NOMO-1 treated with DMSO at 0.1 percent for 48 hours (cell line): ENCODE measurements around the gene MYBPC2.

ENCODE experiments used
- DNase-seq: peaks from one replicate; lab custom pipeline; 2025; ENCODE audit not compliant: unreplicated experiment; lab: John Stamatoyannopoulos, UW

The MYBPC2 gene

GRCh38 chr19:50496189-50497021 lies 63.7 kb downstream of the MYBPC2 start:
- no peak for DNase-seq

DNA sequence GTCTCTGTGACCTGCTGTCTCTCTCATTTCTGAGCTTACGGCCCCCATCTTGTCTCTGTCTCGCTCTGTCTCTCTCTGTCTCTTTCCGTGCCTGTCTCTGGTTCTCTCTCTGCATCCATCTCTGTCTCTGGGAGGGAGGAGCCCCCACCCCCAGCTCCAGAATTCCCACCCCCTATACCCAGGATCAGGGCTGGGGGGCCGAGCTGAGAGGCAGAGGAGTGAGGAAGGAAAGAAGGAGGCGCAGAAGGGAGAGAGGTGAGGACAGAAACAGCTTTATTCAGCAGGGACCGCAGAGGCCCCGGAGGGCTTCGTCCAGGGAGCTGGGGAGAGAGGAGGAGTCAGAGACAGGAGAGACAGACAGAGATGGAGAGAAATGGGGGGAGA lies 64.3 kb downstream of the MYBPC2 start:
- no peak for DNase-seq

DNA sequence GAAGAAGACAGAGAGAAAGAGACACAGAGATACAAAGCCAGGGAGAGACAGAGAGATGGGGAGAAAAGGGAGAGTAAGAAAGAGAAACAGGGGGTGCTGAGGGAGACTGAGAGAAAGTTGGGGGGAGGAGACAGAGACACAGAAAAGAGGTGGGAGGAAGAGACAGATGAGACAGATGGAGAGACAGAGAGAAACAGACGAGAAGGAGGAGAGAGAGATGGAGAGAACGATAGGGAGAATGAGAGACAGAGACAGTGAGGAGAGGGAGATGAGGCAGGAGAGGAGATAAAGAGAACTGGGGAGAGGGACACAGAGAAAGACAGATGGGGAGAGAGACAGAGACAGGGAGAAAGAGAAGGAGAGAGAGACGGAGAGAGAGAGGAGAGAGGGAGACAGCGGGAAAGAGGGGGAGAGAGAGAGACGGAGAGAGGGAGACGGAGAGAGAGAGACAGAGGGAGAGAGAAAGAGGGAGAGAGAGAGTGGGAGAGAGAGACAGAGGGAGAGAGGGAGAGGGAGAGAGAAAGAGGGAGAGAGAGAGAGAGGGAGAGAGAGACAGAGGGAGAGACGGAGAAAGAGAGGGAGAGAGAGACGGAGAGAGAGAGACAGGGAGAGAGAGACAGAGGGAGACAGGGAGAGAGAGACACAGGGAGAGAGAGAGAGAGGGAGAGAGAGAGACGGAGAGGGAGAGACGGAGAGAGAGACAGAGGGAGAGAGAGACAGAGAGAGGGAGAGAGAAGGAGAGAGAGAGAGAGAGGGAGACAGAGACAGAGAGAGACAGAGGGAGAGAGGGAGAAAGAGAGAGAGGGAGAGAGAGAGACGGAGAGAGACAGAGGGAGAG lies 65.7 kb downstream of the MYBPC2 start:
- no peak for DNase-seq

DNA sequence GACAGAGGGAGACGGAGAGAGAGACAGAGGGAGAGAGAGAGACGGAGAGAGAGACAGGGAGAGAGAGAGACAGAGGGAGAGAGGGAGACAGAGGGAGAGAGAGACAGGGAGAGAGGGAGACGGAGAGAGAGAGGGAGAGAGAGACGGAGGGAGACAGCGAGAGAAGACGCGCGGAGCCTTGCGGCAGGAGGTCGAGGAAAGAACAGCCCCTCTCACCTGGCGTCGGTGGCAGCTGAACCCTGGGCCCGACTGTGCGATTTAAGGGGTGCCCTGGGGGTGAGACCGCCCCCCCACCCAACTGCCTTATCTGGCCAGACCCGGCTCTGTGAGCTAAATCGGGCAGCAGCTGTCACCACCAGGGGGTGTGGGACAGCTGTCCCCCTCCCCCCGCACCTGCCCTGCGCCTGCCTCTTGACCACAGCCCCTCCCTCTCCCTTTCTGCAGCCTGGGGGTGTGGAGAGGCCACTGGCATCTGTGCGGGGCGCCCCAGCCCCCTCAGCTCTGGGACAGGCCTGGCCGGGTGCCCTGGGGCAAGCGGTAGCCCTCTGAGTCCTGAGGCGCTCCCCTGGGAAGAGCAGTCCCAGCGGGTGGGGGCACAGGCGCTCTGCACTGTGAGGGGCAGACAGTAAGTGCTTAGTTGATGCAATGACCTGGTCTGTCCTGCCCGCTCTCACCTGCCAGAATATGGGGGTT lies 67.5 kb downstream of the MYBPC2 start:
- no peak for DNase-seq

DNA sequence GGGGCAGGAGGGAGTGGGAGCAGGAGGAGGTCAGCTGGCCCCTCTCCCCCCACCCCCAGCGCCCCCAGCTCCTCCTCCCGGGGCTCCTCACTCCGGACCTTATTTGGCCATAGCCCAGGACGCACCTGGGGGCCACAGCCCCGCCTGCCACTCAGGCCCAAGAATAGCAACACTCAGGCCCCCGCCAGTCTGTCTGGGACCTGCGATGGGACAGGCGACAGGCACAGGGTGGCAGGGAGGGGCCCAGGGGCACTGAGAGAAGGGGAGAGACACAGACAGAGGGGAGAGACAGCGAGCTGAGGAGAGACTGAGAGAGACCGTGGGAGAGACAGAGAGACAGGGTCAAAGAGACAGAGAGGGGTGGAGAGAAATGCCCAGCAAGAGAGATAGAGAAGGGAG lies 68.1 kb downstream of the MYBPC2 start:
- no peak for DNase-seq

GRCh38 chr19:50501186-50501567 lies 68.5 kb downstream of the MYBPC2 start:
- no peak for DNase-seq

DNA sequence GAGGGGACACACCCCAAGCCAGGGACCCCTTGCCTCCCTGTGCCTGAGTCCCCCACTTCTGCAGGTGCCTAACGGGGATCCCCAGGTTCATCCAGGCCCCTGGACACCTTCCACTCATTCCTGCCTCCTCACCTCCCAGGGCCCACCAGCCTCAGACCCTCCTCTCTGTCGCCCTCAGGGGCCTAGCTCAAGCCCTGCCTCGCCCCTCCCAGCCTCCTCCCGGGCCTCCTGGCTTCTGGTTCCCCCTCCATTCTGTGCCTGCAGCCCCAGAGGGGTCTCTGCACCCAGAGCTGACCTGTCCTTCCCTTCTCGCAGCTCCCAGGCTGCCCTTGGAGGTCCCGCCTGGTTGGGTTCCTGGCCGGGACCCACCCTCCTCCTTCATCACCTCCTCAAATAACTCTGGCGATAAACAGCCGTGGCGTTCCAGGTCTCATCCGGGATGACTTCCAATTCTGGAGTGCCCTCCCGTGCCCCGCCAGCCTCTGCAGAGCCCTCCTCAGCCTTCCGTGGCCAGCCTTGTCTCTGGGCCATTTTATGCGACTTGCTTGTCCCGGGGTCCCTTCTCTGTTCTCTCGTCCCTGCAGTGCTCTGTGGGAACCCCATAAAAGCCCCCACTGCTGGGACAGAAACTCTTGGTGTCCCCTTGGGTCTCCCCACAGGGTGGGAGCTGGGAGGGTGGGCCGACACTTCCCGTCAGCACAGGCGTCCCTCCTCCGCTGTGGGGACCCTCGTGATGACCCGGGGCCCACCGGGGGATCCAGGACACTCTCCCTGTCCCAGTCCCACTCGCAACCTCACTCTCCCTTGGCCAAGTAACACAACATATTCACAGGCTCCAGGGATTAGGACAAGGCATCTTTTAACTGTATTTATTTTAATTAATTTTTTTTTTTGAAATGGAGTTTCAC lies 69.1 kb downstream of the MYBPC2 start:
- no peak for DNase-seq

DNA sequence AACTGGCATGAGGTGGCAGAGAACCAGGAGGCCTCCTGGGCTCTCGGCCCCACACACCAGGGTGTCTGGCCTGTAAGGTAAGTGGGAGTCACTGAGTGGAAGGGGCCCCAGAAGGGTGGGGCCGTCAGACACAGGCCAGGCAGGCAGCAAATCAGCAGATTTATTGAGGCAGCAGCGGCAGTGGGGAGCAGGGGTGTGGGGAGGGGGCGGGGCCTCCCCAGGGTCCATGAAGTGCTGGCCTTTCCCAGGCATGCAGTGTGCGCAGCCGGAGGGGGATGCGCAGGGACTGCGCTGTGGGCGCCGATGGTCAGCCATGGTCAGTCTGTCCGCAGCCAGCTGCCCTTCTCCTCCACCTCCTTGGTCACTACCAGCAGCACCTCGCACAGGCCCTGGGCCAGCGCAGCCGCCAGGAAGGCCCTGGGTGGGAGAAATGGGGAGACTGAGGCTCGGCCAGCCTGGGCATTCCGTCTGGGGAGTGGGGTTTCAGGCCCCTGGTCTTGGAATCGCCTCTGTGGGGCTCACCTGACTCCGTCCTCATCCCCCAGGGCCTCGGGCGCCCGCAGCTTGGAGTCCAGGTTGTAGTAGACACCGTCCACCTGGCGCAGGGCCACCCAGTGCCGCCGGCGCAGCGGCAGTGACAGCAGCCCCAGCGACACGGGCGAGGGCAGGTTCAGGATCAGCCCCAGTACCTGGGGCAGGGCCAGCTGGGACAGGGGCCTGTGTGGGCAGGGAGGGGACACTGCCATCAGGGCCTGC lies 73.3 kb downstream of the MYBPC2 start:
- no peak for DNase-seq

- DNase-seq = no peak
Measured at GRCh38 chr19:50506700-50507099, 74.0 kb downstream of the MYBPC2 start.

DNA sequence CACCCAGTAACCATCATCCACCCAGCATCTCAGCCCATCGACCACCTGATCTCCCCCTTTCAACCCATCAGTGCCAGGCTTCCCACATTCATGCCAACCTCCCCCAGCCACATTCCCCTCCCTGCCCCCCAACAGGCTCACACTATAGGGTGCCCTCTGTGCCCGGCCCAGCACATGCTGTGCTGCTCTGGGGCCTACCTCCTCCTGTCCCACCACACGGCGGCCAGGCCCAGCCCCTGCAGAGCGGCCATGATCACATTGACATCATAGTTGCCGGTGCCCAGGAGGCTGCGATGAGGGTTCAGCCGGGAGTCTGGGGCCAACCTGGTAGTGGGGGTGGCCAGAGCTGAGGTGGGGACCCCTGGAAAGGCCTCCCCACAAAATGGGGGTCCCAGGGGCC lies 74.7 kb downstream of the MYBPC2 start:
- no peak for DNase-seq

DNA sequence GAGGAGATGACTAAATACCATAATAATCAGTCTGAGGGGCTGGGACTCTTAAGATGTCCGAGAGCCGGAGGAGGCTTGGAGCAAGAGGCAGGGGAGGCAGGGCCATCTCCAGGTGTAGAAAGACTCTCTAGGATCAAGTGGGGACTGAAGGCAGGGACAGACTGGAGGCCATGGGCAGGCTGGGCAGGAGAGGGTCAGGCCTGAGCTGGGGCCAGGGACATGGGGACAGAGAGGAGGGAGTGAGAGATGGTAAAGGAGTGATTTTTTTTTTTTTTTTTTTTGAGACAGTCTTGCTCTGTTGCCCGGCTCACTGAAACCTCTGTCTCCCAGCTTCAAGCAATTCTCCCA lies 76.1 kb downstream of the MYBPC2 start:
- no peak for DNase-seq

- no peak for DNase-seq
Measured at GRCh38 chr19:50509366-50509765, 76.7 kb downstream of the MYBPC2 start.

DNA sequence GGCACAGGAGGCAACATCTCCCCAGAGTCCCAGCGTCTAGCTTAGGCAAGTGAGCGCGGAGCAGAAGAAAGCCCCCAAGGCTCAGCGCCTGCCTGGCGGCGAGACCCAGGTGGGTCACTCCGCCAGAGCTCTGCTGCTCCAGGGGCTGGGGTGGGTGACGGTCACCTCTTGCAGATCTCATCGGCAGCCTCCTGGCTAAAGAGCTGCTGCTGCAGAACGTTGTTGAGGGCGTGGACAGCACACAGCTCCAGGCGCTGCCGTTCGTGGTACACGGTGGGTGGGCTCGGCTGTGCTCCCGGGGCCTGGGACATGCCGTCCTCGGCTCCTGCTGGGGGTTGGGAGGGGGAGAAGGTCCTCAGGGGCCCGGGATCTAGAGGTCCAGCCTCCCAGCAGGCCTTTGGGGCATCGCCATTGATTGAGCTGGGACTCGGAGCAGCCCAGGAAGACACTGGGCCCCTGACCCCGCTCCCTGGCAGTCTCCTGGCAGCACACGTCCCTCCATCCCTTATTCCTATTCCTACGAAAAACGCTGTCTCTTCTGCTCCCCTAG lies 77.5 kb downstream of the MYBPC2 start:
- DNase-seq = no peak

DNA sequence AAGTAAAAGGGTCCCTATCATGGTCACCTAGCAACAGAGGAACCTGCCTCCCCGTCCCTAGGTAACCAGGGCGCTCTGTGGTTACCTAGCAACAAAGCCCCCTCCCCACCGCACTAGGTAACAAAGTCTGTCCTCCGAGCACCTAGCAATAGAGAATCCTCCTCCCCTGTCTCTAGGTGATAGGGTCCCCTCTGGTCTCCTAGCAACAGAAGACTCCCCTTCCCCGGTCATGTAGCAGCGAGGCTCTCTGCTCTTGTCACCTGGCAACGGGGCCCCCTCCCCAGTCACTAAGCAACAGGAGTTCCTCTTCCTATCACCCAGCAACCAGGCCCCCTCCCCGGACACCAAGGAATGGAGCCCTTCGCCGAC lies 78.0 kb downstream of the MYBPC2 start:
- DNase-seq = no peak

DNA sequence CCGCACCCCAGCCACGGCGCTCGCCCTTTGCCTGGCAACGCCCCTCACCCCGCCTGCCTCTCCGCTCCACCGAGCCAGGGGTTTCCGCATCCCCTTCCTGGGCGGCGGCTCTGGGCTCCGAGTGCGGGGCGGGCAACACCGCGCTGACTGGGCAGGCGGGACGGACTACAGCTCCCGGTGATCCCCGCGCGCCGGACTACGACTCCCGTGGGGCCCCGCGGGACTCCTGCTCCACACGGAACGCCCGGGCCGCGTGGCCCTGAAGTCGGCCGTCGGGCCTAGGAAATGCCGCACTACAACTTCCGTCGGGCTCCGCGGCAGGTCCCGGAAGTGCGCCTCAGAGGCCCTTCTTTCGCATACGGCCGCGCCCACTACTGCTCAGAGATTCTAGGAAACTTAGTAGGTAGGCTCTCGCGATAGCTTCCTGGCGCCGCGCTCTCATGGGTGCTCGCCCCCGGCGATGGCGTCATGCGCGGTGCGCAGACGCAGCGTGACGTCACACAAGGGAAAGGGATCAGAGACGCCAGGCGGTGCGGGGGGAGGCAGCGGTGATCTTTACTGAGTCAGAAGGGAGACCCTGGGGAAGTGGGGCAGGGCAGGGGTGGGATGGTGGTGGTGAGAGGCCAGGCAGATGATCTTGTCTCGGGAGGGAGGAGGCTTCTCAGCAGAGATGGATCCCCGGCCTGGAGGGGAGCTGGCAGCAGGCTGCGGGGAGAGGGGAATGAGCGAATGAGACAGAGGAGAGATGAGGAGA lies 78.6 kb downstream of the MYBPC2 start, which contains the start of gene JOSD2:
Gene JOSD2 (minus strand): TSS at position 123 of the 754 bp plus-strand sequence. CDS start 760 bp downstream, outside the sequence.
- peak; percentile 99 for DNase-seq

DNA sequence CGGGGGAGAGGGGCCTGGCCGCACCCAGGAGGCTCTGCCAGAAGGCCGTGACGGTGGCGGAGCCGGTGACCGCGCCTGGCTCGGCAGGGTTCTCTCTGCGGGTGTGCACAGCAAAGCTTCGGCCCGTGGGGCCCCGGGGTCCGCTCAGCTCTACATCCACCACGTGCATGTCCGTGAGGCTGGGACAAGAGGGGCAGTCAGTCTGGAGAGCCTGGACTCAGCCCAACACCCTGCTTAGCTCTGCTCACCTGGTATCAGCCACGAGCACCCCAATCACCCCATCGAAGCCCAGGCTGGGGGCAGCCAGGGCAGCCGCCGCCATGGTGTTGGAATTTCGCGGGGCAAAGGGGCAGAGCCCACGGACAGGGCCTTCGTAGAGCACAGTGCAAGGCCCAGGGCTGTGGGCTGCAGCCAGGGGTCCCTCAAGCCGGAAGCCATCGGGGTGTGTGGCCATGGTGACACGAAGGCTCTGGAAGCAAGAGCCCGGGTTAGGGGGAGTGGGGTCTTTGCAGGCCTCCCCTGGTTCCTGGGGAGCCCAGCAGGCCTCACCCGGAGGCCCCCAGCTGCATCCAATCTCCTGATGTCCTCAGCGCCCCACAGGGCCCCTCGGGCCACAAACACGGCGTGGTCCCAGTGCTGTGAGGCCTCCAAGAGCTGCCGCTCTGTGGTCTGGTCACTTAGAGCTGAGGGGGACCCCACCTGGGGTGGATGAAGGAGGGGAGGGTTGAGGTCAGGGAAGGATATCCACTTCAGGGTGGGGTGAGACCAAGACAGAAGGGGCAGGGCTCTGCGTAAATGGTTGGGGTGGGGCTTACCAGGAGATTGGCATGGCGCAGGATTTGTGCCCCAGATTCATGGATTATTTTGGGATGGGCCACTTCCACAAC lies 79.7 kb downstream of the MYBPC2 start:
- DNase-seq = no peak

DNA sequence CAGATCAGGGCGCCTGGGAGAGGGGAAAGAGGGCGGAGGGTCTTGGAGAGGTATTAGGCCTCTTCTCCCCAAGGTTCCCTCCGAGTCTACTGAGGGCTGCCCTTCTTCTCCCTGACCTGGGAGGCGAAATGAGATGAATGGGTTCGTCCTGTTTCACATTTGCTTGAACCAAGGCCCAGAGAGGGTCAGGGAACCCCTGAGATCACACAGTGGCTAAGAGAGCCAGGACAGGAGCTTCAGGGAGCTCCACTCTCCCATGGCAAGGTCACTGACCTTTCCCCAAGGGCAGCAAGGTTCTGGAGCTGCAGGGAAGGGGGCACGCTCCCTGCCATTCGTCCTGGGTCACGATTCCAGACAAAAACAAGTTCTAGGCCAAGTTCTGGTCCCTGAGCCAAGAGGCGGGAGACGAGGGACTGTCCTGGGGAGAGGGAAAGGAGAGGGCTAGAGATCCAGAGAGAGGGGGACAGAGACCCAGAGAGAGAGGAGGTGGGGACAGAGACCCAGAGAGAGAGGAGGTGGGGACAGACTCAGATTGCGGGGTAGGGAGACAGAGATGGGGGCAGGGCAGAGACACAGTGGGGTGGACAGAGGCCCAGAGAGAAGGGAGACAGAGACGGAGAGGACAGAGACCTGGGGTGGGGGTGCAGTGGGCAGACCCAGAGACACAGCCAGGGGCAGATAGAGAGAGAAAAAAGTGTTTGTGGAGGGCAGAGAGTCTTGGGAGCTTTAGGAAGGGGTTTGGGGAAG lies 80.5 kb downstream of the MYBPC2 start:
- no peak for DNase-seq
